Aorta (tissue), 5 donors: Measurements from ENCODE around the gene ZMAT3. TPM values are rescaled to one million over a fixed set of nuclear protein-coding genes. Genes with fewer than 3 reads are reported as not detected.

Experiments used
- ATAC-seq: fragments of 200-7000 bp; cut with Tn5 transposase; one replicate; pipeline ENCODE4 v1.9.1; 2022; ENCODE audit warnings: moderate library complexity; ENCODE audit not compliant: low FRiP score
- DNase-seq, 2 donors: peaks; one replicate each; pipeline ENCODE4 v3.0.0-alpha.2; 2020
- H3K27ac ChIP-seq, 2 donors: one replicate each; pipeline ENCODE4 v1.5.1; 2013; ENCODE audit warnings: low read length in 2 of 2, mild to moderate bottlenecking in 2 of 2, moderate library complexity in 2 of 2, control low read depth in 1 of 2, inconsistent platforms in 1 of 2, low read depth in 1 of 2
- H3K27me3 ChIP-seq, 2 donors: one replicate each; pipeline ENCODE4 v1.6.1; 2013; ENCODE audit warnings: control low read depth in 1 of 2, low read length in 1 of 2, mild to moderate bottlenecking in 1 of 2, moderate library complexity in 1 of 2; ENCODE audit not compliant: insufficient read depth in 2 of 2, control insufficient read depth in 1 of 2
- H3K36me3 ChIP-seq, 2 donors: one replicate each; pipeline ENCODE4 v1.6.1; 2013; ENCODE audit warnings: control low read depth in 1 of 2, low read length in 1 of 2, mild to moderate bottlenecking in 1 of 2; ENCODE audit not compliant: insufficient read depth in 2 of 2, control insufficient read depth in 1 of 2
- H3K4me1 ChIP-seq, 2 donors: one replicate each; pipeline ENCODE4 v1.6.1; 2013; ENCODE audit warnings: low read length in 2 of 2, control low read depth in 1 of 2, mild to moderate bottlenecking in 1 of 2, moderate library complexity in 1 of 2; ENCODE audit not compliant: insufficient read depth in 2 of 2, control insufficient read depth in 1 of 2
- H3K4me3 ChIP-seq, 2 donors: one replicate each; pipeline ENCODE4 v1.5.1; 2013; ENCODE audit warnings: low read length in 2 of 2, control low read depth in 1 of 2, mild to moderate bottlenecking in 1 of 2
- H3K9me3 ChIP-seq: one replicate; pipeline ENCODE4 v1.6.1; 2013; ENCODE audit warnings: mild to moderate bottlenecking, low read length; ENCODE audit not compliant: control insufficient read depth
- WGBS, 2 donors: extraction: QIAGEN DNeasy Blood & Tissue Kit; methylation state at CpG; one replicate each; pipeline ENCODE4 v1.1.7; 2013; 5-methylcytosine and 5-hydroxymethylcytosine counted together
- intact Hi-C, 2 donors: fragments of 100-400 bp; cut with DNase I; formaldehyde crosslinking; loops; one replicate each; pipeline versions ENCODE4 v1.14.2 to v1.15.0; 2022
- polyA plus RNA-seq, 2 donors: library from polyadenylated mRNA; stranded (reverse); fragments of 200-250 nt; gene quantifications; one replicate each; pipeline ENCODE4 v1.2.3, GENCODE V29; 2013
- total RNA-seq, 2 donors: library from RNA; stranded (reverse); fragmentation: NEBNext Ultra II Directional; extraction: Animal tissue kit (Norgen Biotek cat#: 25700); gene quantifications; one replicate each; pipeline ENCODE4 v1.2.1, GENCODE V29; 2021
- donor health status: healthy with polysubstance abuse.
- donor health status: Bipolar disorder and iron deficiency.
- donor health status: DM: no; HTN: no; CAD: no.
- donor health status: DM: no; HTN: no; CAD: no.
- donor health status: DM: yes; HTN: yes; CAD: no.

ZMAT3 gene
- total and polyA plus RNA-seq, 4 donors = 9.9 to 27.3 (median 19.7) TPM

GRCh38 chr3:179074656-179075055 is 3.0 kb upstream of the ZMAT3 start:
- H3K4me1 ChIP-seq = no peaks in the 10 kb centered on the region
- intact Hi-C loops = loop anchor here (5.0 to 10.0 kb wide), 2 partner anchors 37 to 60 kb away; no protein-coding TSS in a partner anchor
- H3K27ac ChIP-seq = no peak overlapping the region
- 82 to 85% methylated on average over 3 of the region's 3 CpGs for WGBS, 2 donors
- no peaks in the 10 kb centered on the region for H3K9me3 ChIP-seq
- ATAC-seq (no peak), DNase-seq (no peak)
- no peaks in the 10 kb centered on the region for H3K27me3 ChIP-seq
- no peak overlapping the region for H3K4me3 ChIP-seq
- no peaks in the 10 kb centered on the region for H3K36me3 ChIP-seq

GRCh38 chr3:179073816-179074215 is 2.2 kb upstream of the ZMAT3 start:
- ATAC-seq = no peak
- intact Hi-C loops = loop anchor here (5.0 to 10.0 kb wide), 2 partner anchors 37 to 59 kb away; no protein-coding TSS in a partner anchor
- H3K36me3 ChIP-seq = no peaks in the 10 kb centered on the region
- DNase-seq = no peak
- no peaks in the 10 kb centered on the region for H3K27me3 ChIP-seq
- H3K9me3 ChIP-seq = no peaks in the 10 kb centered on the region
- WGBS, 2 donors = 81 to 85% methylated on average over 2 of the region's 2 CpGs
- H3K27ac ChIP-seq = no peak overlapping the region
- no peak overlapping the region for H3K4me3 ChIP-seq
- H3K4me1 ChIP-seq = no peaks in the 10 kb centered on the region

- intact Hi-C loops = loop anchor here (5.0 to 10.0 kb wide), 2 partner anchors 35 to 57 kb away; no protein-coding TSS in a partner anchor
- Histone ChIP-seq H3K9me3 (no peaks in the 10 kb centered on the region), H3K4me1 (no peaks in the 10 kb centered on the region), H3K27me3 (no peaks in the 10 kb centered on the region), H3K4me3 (peak overlapping the region; percentile 78 to 92), H3K36me3 (peaks cover 0 to 2% of the 10 kb centered on the region in 2 donors), H3K27ac (peak overlapping the region; percentile 47 to 95)
- 1 to 5% methylated on average over 7 of the region's 7 CpGs for WGBS, 2 donors
- ATAC-seq = peak; percentile 20
- DNase-seq = peak in 1 of 2 donors; percentile 53
Observed at GRCh38 chr3:179072100-179072438, 460 bp upstream of the ZMAT3 start.

GRCh38 chr3:179071027-179071322 is 634 bp downstream of the ZMAT3 start:
- no peak for ATAC-seq
- H3K4me1 ChIP-seq = no peaks in the 10 kb centered on the region
- WGBS, 2 donors = 5 to 8% methylated on average over 8 of the region's 8 CpGs

GRCh38 chr3:179069762-179070390 is 1.7 kb downstream of the ZMAT3 start:
- Histone ChIP-seq H3K27me3 (no peaks in the 10 kb centered on the region), H3K9me3 (no peaks in the 10 kb centered on the region), H3K27ac (no peak overlapping the region), H3K36me3 (peaks cover 0 to 5% of the 10 kb centered on the region in 2 donors), H3K4me1 (no peaks in the 10 kb centered on the region), H3K4me3 (peak overlapping the region in 1 of 2 donors; percentile 15)
- no peak for ATAC-seq
- intact Hi-C loops = loop anchor here (5.0 to 10.0 kb wide), 2 partner anchors 33 to 55 kb away; no protein-coding TSS in a partner anchor
- 54 to 68% methylated on average over 1 of the region's 1 CpG for WGBS, 2 donors
- no peak for DNase-seq

More at GRCh38 chr3:179071027-179071322, 634 bp downstream of the ZMAT3 start:
- Histone ChIP-seq H3K9me3 (no peaks in the 10 kb centered on the region), H3K36me3 (peaks cover 0 to 5% of the 10 kb centered on the region in 2 donors), H3K27ac (peak overlapping the region in 1 of 2 donors; percentile 95), H3K4me3 (peak overlapping the region; percentile 78 to 92), H3K27me3 (no peaks in the 10 kb centered on the region)
- DNase-seq = no peak
- intact Hi-C loops = loop anchor here (5.0 to 10.0 kb wide), 2 partner anchors 34 to 56 kb away; no protein-coding TSS in a partner anchor

- ATAC-seq (no peak), DNase-seq (no peak)
- Histone ChIP-seq H3K4me3 (no peak overlapping the region), H3K9me3 (no peaks in the 10 kb centered on the region), H3K36me3 (peaks cover 0 to 5% of the 10 kb centered on the region in 2 donors), H3K27me3 (no peaks in the 10 kb centered on the region), H3K27ac (no peak overlapping the region), H3K4me1 (no peaks in the 10 kb centered on the region)
- 86 to 96% methylated on average over 5 of the region's 5 CpGs for WGBS, 2 donors
- intact Hi-C loops = no loop called here
Observed at GRCh38 chr3:179068779-179069530, 2.7 kb downstream of the ZMAT3 start.

GRCh38 chr3:179067839-179068238 is 3.8 kb downstream of the ZMAT3 start:
- no peak overlapping the region for H3K27ac ChIP-seq
- intact Hi-C loops = no loop called here
- no peaks in the 10 kb centered on the region for H3K27me3 ChIP-seq
- H3K4me1 ChIP-seq = no peaks in the 10 kb centered on the region
- H3K4me3 ChIP-seq = no peak overlapping the region
- H3K36me3 ChIP-seq = peaks cover 0 to 5% of the 10 kb centered on the region in 2 donors
- ATAC-seq = no peak
- H3K9me3 ChIP-seq = no peaks in the 10 kb centered on the region
- no peak for DNase-seq
- 38 to 48% methylated on average over 4 of the region's 4 CpGs for whole genome bisulfite sequencing, 2 donors

- H3K4me3 ChIP-seq = no peak overlapping the region
- H3K36me3 ChIP-seq = peaks cover 0 to 5% of the 10 kb centered on the region in 2 donors
- no peak overlapping the region for H3K27ac ChIP-seq
- intact Hi-C loops = no loop called here
- H3K4me1 ChIP-seq = no peaks in the 10 kb centered on the region
- H3K9me3 ChIP-seq = no peaks in the 10 kb centered on the region
- DNase-seq (no peak), ATAC-seq (no peak)
- 98 to 100% methylated on average over 1 of the region's 1 CpG for WGBS, 2 donors
- H3K27me3 ChIP-seq = no peaks in the 10 kb centered on the region
Observed at GRCh38 chr3:179067291-179067690, 4.3 kb downstream of the ZMAT3 start.
